ENCODE results near the gene POGLUT3.

DNA sequence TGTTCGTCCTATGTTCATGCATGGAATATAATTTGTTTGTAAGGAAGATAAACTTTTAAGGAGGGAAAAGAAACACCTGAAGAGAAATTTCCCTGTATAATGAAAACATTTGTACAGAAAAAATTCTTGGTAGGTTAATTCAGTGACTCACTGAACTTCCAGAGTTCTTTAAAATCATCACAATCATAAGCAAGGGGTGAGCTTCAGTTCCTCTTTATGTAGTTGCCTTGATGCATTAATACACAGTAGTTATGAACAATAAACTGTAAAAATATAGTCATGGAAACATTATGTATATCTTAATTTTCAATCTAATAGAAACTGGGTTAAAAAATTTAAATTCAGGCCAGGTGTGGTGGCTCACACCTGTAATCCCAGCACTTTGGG is 29.7 kb downstream of the POGLUT3 start:
- TF ChIP-seq, protein P1, sequence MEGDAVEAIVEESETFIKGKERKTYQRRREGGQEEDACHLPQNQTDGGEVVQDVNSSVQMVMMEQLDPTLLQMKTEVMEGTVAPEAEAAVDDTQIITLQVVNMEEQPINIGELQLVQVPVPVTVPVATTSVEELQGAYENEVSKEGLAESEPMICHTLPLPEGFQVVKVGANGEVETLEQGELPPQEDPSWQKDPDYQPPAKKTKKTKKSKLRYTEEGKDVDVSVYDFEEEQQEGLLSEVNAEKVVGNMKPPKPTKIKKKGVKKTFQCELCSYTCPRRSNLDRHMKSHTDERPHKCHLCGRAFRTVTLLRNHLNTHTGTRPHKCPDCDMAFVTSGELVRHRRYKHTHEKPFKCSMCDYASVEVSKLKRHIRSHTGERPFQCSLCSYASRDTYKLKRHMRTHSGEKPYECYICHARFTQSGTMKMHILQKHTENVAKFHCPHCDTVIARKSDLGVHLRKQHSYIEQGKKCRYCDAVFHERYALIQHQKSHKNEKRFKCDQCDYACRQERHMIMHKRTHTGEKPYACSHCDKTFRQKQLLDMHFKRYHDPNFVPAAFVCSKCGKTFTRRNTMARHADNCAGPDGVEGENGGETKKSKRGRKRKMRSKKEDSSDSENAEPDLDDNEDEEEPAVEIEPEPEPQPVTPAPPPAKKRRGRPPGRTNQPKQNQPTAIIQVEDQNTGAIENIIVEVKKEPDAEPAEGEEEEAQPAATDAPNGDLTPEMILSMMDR (IDR thresholded peaks at IDR 0.05; ENCODE audit: control extremely low read depth in 1 of 3, insufficient read depth in 1 of 3, low read depth in 1 of 3, low read length in 3 of 3), result no peak
- no peak for TF ChIP-seq POLR2A (IDR thresholded peaks at IDR 0.05; ENCODE audit: control extremely low read depth in 1 of 2, low read depth in 2 of 2, low read length in 2 of 2)
- TF ChIP-seq, protein P2, sequence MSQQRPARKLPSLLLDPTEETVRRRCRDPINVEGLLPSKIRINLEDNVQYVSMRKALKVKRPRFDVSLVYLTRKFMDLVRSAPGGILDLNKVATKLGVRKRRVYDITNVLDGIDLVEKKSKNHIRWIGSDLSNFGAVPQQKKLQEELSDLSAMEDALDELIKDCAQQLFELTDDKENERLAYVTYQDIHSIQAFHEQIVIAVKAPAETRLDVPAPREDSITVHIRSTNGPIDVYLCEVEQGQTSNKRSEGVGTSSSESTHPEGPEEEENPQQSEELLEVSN (IDR thresholded peaks at IDR 0.05), result no peak
- no peak for TF ChIP-seq CEBPB (IDR thresholded peaks at IDR 0.05; ENCODE audit: low read depth, low read length)
- TF ChIP-seq CHD2 (IDR thresholded peaks at IDR 0.05; ENCODE audit: low read length), result no peak
- no peak for TF ChIP-seq SUZ12 (IDR thresholded peaks at IDR 0.05; ENCODE audit: low read length)
- TF ChIP-seq POLR2AphosphoS5 (IDR thresholded peaks at IDR 0.05; ENCODE audit: low read depth, low read length), result no peak
- no peak for TF ChIP-seq TCF12 (IDR thresholded peaks at IDR 0.05; ENCODE audit: low read depth, low read length)
- TF ChIP-seq, protein P3, sequence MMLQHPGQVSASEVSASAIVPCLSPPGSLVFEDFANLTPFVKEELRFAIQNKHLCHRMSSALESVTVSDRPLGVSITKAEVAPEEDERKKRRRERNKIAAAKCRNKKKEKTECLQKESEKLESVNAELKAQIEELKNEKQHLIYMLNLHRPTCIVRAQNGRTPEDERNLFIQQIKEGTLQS (IDR thresholded peaks at IDR 0.05; ENCODE audit: insufficient read depth, low read depth, low read length), result no peak
- TF ChIP-seq, protein P4, sequence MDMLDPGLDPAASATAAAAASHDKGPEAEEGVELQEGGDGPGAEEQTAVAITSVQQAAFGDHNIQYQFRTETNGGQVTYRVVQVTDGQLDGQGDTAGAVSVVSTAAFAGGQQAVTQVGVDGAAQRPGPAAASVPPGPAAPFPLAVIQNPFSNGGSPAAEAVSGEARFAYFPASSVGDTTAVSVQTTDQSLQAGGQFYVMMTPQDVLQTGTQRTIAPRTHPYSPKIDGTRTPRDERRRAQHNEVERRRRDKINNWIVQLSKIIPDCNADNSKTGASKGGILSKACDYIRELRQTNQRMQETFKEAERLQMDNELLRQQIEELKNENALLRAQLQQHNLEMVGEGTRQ (IDR thresholded peaks at IDR 0.05; ENCODE audit: low read length), result no peak
